OCI-LY1 (cell line): ENCODE measurements around the gene OSGIN1.

Experiments
- H2AFZ ChIP-seq: fragments of 200-600 bp; sonication (generic), shearing (Covaris generic); 2 replicates; pipeline ENCODE4 v1.6.0; 2014; ENCODE audit warnings: antibody characterized with exemption, mild to moderate bottlenecking, low read length
- H3F3A ChIP-seq: fragments of 200-600 bp; sonication (generic), shearing (Covaris generic); 2 replicates; pipeline ENCODE4 v1.6.0; 2014; ENCODE audit warnings: mild to moderate bottlenecking, antibody characterized with exemption, low read length, moderate library complexity; ENCODE audit not compliant: insufficient read depth
- H3K27ac ChIP-seq: fragments of 200-600 bp; sonication (generic); 2 replicates; pipeline ENCODE4 v1.5.1; 2014; ENCODE audit warnings: low read length, mixed run types, mild to moderate bottlenecking, low read depth; ENCODE audit not compliant: poor library complexity, severe bottlenecking
- H3K27me3 ChIP-seq: fragments of 200-600 bp; sonication (generic); 2 replicates; pipeline ENCODE4 v1.6.0; 2014; ENCODE audit warnings: antibody characterized with exemption, mild to moderate bottlenecking, low read length, moderate library complexity; ENCODE audit not compliant: insufficient read depth
- H3K36me3 ChIP-seq: fragments of 200-600 bp; sonication (generic); 2 replicates; pipeline ENCODE4 v1.6.1; 2014; ENCODE audit warnings: mild to moderate bottlenecking, antibody characterized with exemption, low read length, moderate library complexity, mixed read lengths; ENCODE audit not compliant: insufficient read depth
- H3K4me1 ChIP-seq: fragments of 200-600 bp; sonication (generic); 2 replicates; pipeline ENCODE4 v1.5.1; 2014; ENCODE audit warnings: mild to moderate bottlenecking, low read length, moderate library complexity; ENCODE audit not compliant: insufficient read depth, severe bottlenecking
- H3K4me2 ChIP-seq: fragments of 200-600 bp; sonication (generic), shearing (Covaris generic); 2 replicates; pipeline ENCODE4 v1.6.1; 2014; ENCODE audit warnings: low read length
- H3K4me3 ChIP-seq: fragments of 200-600 bp; sonication (generic); 2 replicates; pipeline ENCODE4 v1.5.1; 2014; ENCODE audit warnings: low read length, low read depth, mild to moderate bottlenecking, mixed read lengths; ENCODE audit not compliant: poor library complexity, severe bottlenecking
- H3K79me2 ChIP-seq: fragments of 200-600 bp; shearing (Covaris generic); 2 replicates; pipeline ENCODE4 v1.6.1; 2016; ENCODE audit warnings: mixed run types, low read length, mixed read lengths; ENCODE audit not compliant: insufficient read depth
- H3K9ac ChIP-seq: fragments of 200-600 bp; sonication (generic), shearing (Covaris generic); 2 replicates; pipeline ENCODE4 v1.6.1; 2014; ENCODE audit warnings: mild to moderate bottlenecking, low read length, mixed read lengths
- H3K9me2 ChIP-seq: fragments of 200-600 bp; sonication (generic), shearing (Covaris generic); 2 replicates; pipeline ENCODE4 v1.6.1; 2014; ENCODE audit warnings: low read depth, mild to moderate bottlenecking, low read length, mixed read lengths
- H3K9me3 ChIP-seq: fragments of 200-600 bp; shearing (Covaris generic); 2 replicates; pipeline ENCODE4 v1.6.1; 2014; ENCODE audit warnings: low read length, mixed read lengths
- H4K20me1 ChIP-seq: fragments of 200-600 bp; sonication (generic), shearing (Covaris generic); 2 replicates; pipeline ENCODE4 v1.6.0; 2016; ENCODE audit warnings: mild to moderate bottlenecking, low read length; ENCODE audit not compliant: insufficient read depth
- EZH2 ChIP-seq: fragments of 200-600 bp; sonication (generic), shearing (Covaris generic); IDR thresholded peaks from 2 replicates; pipeline ENCODE4 v1.8.0; 2017; ENCODE audit warnings: borderline replicate concordance, mixed run types, mild to moderate bottlenecking, antibody characterized with exemption, low read length, moderate library complexity, mixed read lengths
- TF ChIP-seq, protein P1 (sequence below): fragments of 200-600 bp; sonication (generic), shearing (Covaris generic); IDR thresholded peaks from 2 replicates; pipeline ENCODE4 v1.5.1; 2017; ENCODE audit warnings: mild to moderate bottlenecking, antibody characterized with exemption, low read length, moderate library complexity, mixed read lengths

The OSGIN1 gene

DNA sequence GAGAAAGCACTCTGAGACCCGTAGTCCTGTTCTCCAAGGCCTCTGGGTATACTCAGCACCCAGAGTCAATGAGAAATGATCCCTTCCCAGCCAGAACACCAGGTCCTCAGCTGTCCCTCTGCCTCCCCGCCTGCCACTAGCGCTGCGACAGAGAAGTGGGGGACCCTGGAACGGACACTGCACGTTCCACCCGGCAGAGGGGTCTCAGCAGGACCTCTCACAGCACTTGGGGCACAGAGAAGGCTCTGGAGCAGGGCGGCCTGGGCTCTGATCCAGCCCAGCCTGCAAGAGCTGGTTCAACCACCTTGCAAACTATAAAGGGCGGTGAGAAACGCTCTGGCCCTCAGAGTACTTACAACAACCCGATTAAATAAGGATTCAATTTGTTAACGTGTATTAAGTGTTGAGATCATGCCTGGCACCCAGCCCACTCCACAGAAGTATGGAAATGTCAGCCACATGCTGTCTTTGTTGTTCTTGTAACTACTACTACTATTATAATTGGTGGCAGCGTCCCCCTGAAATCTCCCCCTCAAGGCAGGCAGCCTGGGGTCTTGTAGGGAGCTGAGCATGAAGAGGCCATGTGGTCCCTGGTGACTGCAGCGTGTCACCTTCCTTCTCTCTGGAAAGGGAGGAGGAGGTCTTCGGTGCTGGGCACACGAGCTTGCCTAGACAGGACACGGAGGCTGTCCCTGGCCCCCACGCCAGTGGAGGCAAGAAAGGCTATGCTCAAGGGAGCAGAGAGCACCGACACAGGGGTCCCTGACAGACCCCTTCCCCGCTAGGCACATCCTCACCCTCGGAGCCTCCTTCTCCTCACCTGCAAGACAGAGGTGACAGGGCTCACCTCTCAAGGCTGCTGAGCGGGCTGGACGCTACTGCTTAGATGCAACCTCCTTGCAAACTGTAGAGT is 2.4 kb downstream of the OSGIN1 start:
- TF ChIP-seq, protein P1, sequence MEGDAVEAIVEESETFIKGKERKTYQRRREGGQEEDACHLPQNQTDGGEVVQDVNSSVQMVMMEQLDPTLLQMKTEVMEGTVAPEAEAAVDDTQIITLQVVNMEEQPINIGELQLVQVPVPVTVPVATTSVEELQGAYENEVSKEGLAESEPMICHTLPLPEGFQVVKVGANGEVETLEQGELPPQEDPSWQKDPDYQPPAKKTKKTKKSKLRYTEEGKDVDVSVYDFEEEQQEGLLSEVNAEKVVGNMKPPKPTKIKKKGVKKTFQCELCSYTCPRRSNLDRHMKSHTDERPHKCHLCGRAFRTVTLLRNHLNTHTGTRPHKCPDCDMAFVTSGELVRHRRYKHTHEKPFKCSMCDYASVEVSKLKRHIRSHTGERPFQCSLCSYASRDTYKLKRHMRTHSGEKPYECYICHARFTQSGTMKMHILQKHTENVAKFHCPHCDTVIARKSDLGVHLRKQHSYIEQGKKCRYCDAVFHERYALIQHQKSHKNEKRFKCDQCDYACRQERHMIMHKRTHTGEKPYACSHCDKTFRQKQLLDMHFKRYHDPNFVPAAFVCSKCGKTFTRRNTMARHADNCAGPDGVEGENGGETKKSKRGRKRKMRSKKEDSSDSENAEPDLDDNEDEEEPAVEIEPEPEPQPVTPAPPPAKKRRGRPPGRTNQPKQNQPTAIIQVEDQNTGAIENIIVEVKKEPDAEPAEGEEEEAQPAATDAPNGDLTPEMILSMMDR = no peak
- TF ChIP-seq EZH2 = no peak
- Histone ChIP-seq H3K27ac (no peak overlapping the region), H3K36me3 (no peaks in the 10 kb centered on the region), H2AFZ (no peak overlapping the region), H4K20me1 (no peaks in the 10 kb centered on the region), H3K27me3 (0 out of 2 replicates have a peak, but pooled peaks cover 5% of the 10 kb centered on the region), H3K79me2 (no peaks in the 10 kb centered on the region), H3K9me3 (no peaks in the 10 kb centered on the region), H3K9me2 (no peaks in the 10 kb centered on the region), H3F3A (no peaks in the 10 kb centered on the region), H3K4me3 (no peak overlapping the region), H3K4me2 (no peak overlapping the region), H3K4me1 (peaks cover 3% of the 10 kb centered on the region), H3K9ac (no peak overlapping the region)

DNA sequence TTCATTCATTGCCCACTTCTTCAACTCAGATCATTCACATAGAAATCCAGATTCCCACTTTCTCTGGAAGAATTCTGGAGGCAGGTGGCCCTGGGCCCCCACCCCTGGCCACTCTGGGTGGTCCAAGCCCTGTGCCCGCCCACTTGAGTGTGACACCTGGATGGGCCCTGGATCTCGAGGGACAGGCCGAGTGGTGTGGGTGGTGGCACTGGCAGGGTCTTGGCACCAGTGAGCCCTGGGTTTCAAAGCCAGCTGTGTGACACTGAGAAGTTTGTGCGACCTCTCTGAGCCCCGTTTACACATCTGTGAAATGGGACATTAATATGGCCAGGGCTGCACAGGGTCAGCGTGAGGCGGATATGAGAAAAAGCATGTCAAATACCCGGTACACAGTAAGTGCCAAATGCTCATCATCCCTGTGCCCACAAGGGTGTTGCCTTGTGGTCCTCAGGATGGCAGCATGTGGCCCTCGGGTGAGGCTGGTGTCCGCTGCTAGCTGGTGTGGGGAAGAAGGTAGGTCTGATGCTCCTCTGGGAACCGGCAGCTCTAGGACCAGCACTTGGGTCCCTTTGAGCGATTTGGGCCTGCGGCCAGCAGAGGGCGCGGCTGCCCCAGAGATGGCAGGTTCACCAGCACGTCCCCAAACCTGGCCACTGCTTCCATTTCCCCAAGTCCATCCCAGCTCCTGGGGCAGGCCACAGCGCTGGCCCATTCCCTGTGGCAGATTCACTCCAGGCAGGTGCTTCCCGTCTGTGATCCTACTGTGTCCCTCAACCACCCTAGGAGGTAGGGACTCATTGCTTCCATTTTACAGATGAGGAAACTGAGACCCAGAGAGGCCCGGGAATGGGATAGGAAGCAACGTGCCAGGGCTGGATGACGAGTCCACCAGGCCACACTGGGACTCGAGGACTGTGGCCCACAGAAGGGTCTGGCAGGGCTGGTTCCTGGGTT is 3.6 kb downstream of the OSGIN1 start:
- Histone ChIP-seq H3K27me3 (0 out of 2 replicates have a peak, but pooled peaks cover 5% of the 10 kb centered on the region), H2AFZ (no peak overlapping the region), H3K9me2 (no peaks in the 10 kb centered on the region), H4K20me1 (no peaks in the 10 kb centered on the region), H3K79me2 (no peaks in the 10 kb centered on the region), H3F3A (no peaks in the 10 kb centered on the region), H3K4me2 (no peak overlapping the region), H3K4me3 (no peak overlapping the region), H3K9ac (no peak overlapping the region), H3K4me1 (peaks cover 3% of the 10 kb centered on the region), H3K36me3 (no peaks in the 10 kb centered on the region), H3K9me3 (no peaks in the 10 kb centered on the region), H3K27ac (no peak overlapping the region)
- TF ChIP-seq, protein P1 = peak; percentile 88
- TF ChIP-seq EZH2 = no peak

DNA sequence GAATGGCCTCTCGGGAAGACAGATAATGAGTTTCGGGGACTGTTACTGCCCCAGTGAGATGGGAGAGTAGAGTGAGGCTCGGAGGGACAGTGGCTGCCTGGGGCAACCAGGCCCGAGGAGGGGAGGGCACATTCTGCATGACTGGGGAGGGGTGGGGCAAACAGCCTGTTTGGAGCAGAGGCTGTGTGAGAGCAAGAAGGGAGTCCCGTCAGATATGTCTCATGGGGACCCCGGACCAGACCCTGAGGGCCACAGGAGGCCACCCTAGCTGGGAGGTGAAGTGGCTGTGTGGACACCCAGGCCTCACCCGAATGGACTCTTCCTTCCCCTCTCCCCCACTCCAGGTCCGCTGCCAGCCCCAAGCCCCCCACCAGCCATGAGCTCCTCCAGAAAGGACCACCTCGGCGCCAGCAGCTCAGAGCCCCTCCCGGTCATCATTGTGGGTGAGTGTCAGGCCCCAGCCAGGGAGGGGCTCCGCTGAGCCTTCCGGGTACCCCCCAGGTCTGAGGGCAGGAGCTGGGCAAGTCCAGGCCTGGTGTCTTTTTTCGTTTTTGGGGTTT is 4.3 kb downstream of the OSGIN1 start:
- H3K4me3 ChIP-seq = no peak overlapping the region
- H4K20me1 ChIP-seq = no peaks in the 10 kb centered on the region
- no peaks in the 10 kb centered on the region for H3K79me2 ChIP-seq
- TF ChIP-seq, protein P1 = no peak
- TF ChIP-seq EZH2 = no peak
- 0 out of 2 replicates have a peak, but pooled peaks cover 5% of the 10 kb centered on the region for H3K27me3 ChIP-seq
- no peak overlapping the region for H2AFZ ChIP-seq
- no peaks in the 10 kb centered on the region for H3K9me2 ChIP-seq
- no peaks in the 10 kb centered on the region for H3K9me3 ChIP-seq
- no peaks in the 10 kb centered on the region for H3F3A ChIP-seq
- H3K9ac ChIP-seq = no peak overlapping the region
- peaks cover 3% of the 10 kb centered on the region for H3K4me1 ChIP-seq
- H3K36me3 ChIP-seq = no peaks in the 10 kb centered on the region
- no peak overlapping the region for H3K4me2 ChIP-seq
- no peak overlapping the region for H3K27ac ChIP-seq
